Neural crest cell (in vitro differentiated cells): ENCODE results near the gene SLC22A2. TPM values are rescaled to one million over a fixed set of nuclear protein-coding genes. Genes with fewer than 3 reads are reported as not detected.

ENCODE experiments used
- DNase-seq: peaks from one replicate; pipeline ENCODE4 v3.0.0; 2021; ENCODE audit warnings: low read depth, mixed read lengths, low spot score
- H3K27ac Mint-ChIP-seq: one replicate; pipeline ENCODE4 v1.8.0; 2021; ENCODE audit warnings: mild to moderate bottlenecking, mixed read lengths; ENCODE audit not compliant: unreplicated experiment
- H3K27me3 Mint-ChIP-seq: 2 replicates; pipeline ENCODE4 v1.8.0; 2021; ENCODE audit warnings: low read depth, mild to moderate bottlenecking, mixed read lengths
- H3K36me3 Mint-ChIP-seq: 2 replicates; pipeline ENCODE4 v1.8.0; 2021; ENCODE audit warnings: low read depth, mild to moderate bottlenecking, mixed read lengths
- H3K4me1 Mint-ChIP-seq: 2 replicates; pipeline ENCODE4 v1.8.0; 2021; ENCODE audit warnings: mixed read lengths
- H3K4me3 Mint-ChIP-seq: one replicate; pipeline ENCODE4 v1.8.0; 2021; ENCODE audit warnings: mild to moderate bottlenecking, mixed read lengths
- H3K9me3 Mint-ChIP-seq: 2 replicates; pipeline ENCODE4 v1.8.0; 2021; ENCODE audit warnings: mixed read lengths
- CTCF ChIP-seq: fragments of 200-600 bp; sonication (generic); conservative IDR thresholded peaks from 2 replicates; pipeline ENCODE4 v1.5.0; 2021; ENCODE audit warnings: antibody characterized with exemption, mild to moderate bottlenecking
- total RNA-seq: library from RNA; stranded (reverse); gene quantifications from 2 replicates; pipeline ENCODE4 v1.2.1, GENCODE V29; 2021

The SLC22A2 gene
- total RNA-seq, 1 donor from 2014 or later: not detected

GRCh38 chr6:160259143-160259425, 463 bp upstream of the SLC22A2 start:
- no peak for TF ChIP-seq CTCF
- H3K4me3 Mint-ChIP-seq: no peak overlapping the region
- peaks cover 19% of the 10 kb centered on the region for H3K4me1 Mint-ChIP-seq
- H3K27ac Mint-ChIP-seq: no peak overlapping the region
- H3K27me3 Mint-ChIP-seq: no peaks in the 10 kb centered on the region
- H3K36me3 Mint-ChIP-seq: no peaks in the 10 kb centered on the region
- H3K9me3 Mint-ChIP-seq: no peaks in the 10 kb centered on the region
- DNase-seq: no peak

- Mint-ChIP-seq H3K4me1 (peaks cover 19% of the 10 kb centered on the region), H3K9me3 (no peaks in the 10 kb centered on the region), H3K27me3 (no peaks in the 10 kb centered on the region), H3K4me3 (no peak overlapping the region), H3K27ac (no peak overlapping the region), H3K36me3 (no peaks in the 10 kb centered on the region)
- DNase-seq: no peak
- TF ChIP-seq CTCF: no peak
These were observed 2.2 kb downstream of the SLC22A2 start for GRCh38 chr6:160256445-160256844.

- no peak for TF ChIP-seq CTCF
- no peaks in the 10 kb centered on the region for H3K27me3 Mint-ChIP-seq
- DNase-seq: no peak
- no peaks in the 10 kb centered on the region for H3K36me3 Mint-ChIP-seq
- H3K4me1 Mint-ChIP-seq: peaks cover 14% of the 10 kb centered on the region
- no peak overlapping the region for H3K27ac Mint-ChIP-seq
- H3K4me3 Mint-ChIP-seq: no peak overlapping the region
- H3K9me3 Mint-ChIP-seq: no peaks in the 10 kb centered on the region
These were observed 3.9 kb downstream of the SLC22A2 start for GRCh38 chr6:160254467-160255312.

DNA sequence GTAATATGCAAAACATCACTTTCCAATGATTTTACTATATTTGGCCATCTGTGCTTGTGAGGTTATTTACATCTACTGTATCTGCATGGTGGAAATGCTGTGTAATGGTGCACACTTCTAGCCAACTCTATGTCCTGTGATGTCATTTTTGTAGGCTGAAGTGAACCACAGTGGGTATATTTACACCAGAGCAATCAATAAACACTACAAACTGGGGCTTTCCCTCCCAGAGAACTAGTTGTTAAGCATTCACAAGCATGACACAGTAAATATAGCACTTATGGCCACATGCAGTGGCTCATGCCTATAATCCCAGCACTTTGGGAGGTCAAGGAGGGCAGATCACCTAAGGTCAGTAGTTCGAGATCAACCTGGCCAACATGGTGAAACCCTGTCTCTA, 4.9 kb downstream of the SLC22A2 start:
- Mint-ChIP-seq H3K27me3 (no peaks in the 10 kb centered on the region), H3K9me3 (no peaks in the 10 kb centered on the region), H3K36me3 (no peaks in the 10 kb centered on the region), H3K27ac (no peak overlapping the region), H3K4me1 (peaks cover 10% of the 10 kb centered on the region), H3K4me3 (no peak overlapping the region)
- TF ChIP-seq CTCF: no peak
- no peak for DNase-seq

DNA sequence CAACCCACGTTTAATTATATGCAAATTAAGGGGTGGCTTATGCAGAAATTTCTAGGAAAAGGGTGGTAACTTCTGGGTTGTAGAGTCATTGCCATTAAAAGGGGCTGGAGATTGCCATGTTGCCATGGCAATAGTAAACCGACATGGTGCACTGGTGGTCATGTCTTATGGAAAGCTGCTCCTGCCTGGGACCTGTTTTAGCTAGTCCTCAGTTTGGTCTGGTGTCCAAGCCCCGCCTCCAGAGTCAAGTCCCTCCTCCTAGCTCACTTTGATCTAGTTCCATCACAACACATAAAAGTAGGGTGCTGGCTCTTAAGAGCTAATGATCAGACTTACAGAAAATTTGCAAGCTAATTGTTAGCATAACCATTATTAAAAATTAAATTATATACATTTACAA, 5.3 kb downstream of the SLC22A2 start:
- TF ChIP-seq CTCF: no peak
- DNase-seq: no peak
- Mint-ChIP-seq H3K27me3 (no peaks in the 10 kb centered on the region), H3K36me3 (no peaks in the 10 kb centered on the region), H3K4me3 (no peak overlapping the region), H3K27ac (no peak overlapping the region), H3K9me3 (no peaks in the 10 kb centered on the region), H3K4me1 (peaks cover 10% of the 10 kb centered on the region)
